ENCODE results near the gene HAX1. TPM values are rescaled to one million over a fixed set of nuclear protein-coding genes. Genes with fewer than 3 reads are reported as not detected.

HAX1 gene
- polyA plus RNA-seq, 1 donor: 73.5 TPM

- DNase-seq: peak; percentile 88
Measured at GRCh38 chr1:154324669-154325582, 52.5 kb downstream of the HAX1 start, which contains the start of gene ATP8B2. ATP8B2 (plus strand) TSS chr1:154325525; CDS start chr1:154328142, 2,617 bp downstream.

Other genes starting within 250 kb of the HAX1 start
- 0.17 TPM for gene NUP210L, start 117.6 kb upstream of the HAX1 start, polyA plus RNA-seq (ENCODE audit: insufficient read length)
- 272 TPM for gene TPM3, start 80.5 kb upstream of the HAX1 start, polyA plus RNA-seq (ENCODE audit: insufficient read length)
- not detected for gene CFAP141, start 66.3 kb upstream of the HAX1 start, polyA plus RNA-seq (ENCODE audit: insufficient read length)
- gene UBAP2L, start 51.7 kb upstream of the HAX1 start, polyA plus RNA-seq (ENCODE audit: insufficient read length): 210 TPM
- 0.13 TPM for gene AQP10, start 48.5 kb downstream of the HAX1 start, polyA plus RNA-seq (ENCODE audit: insufficient read length)
- gene ATP8B2, start 52.9 kb downstream of the HAX1 start, polyA plus RNA-seq (ENCODE audit: insufficient read length): 30.3 TPM
- 6.4 TPM for gene IL6R, start 132.7 kb downstream of the HAX1 start, polyA plus RNA-seq (ENCODE audit: insufficient read length)
- gene TDRD10, start 229.6 kb downstream of the HAX1 start, polyA plus RNA-seq (ENCODE audit: insufficient read length): 1.4 TPM
- gene SHE, start 229.8 kb downstream of the HAX1 start, polyA plus RNA-seq (ENCODE audit: insufficient read length): 9.8 TPM

All from left kidney (tissue), 2 donors.